SK-N-SH (cell line): ENCODE data around the gene SSTR3.

Source experiments
- CHD2 ChIP-seq: fragments of 150-350 bp; IDR thresholded peaks from 2 replicates; pipeline ENCODE4 v1.6.1; 2018; ENCODE audit warnings: low read length; ENCODE audit not compliant: partially characterized antibody
- CTCF ChIP-seq: fragments of 200-600 bp; sonication (generic); IDR thresholded peaks from 2 replicates; pipeline ENCODE4 v1.6.1; 2017; ENCODE audit warnings: antibody characterized with exemption, mild to moderate bottlenecking, moderate library complexity
- EP300 ChIP-seq, 2 experiments: IDR thresholded peaks; 2 replicates each; pipeline versions ENCODE4 v1.4.0 to v1.6.1; 2012; ENCODE audit warnings: borderline replicate concordance in 1 of 2, low read depth in 1 of 2, low read length in 1 of 2
- EZH2phosphoT487 ChIP-seq: fragments of 200-600 bp; sonication (generic); IDR thresholded peaks from 2 replicates; pipeline ENCODE4 v1.6.1; 2017; ENCODE audit warnings: low read depth, mixed run types, mild to moderate bottlenecking, antibody characterized with exemption, moderate library complexity, borderline replicate concordance
- FOXM1 ChIP-seq: IDR thresholded peaks from 2 replicates; pipeline ENCODE4 v1.4.0; 2012; ENCODE audit warnings: low read depth, mild to moderate bottlenecking
- IRF3 ChIP-seq: fragments of 150-350 bp; IDR thresholded peaks from 2 replicates; pipeline ENCODE4 v1.6.1; 2016; ENCODE audit warnings: mild to moderate bottlenecking, low read depth, low read length
- MAX ChIP-seq: IDR thresholded peaks from 2 replicates; pipeline ENCODE4 v1.4.0; 2012; ENCODE audit warnings: low read depth
- PBX3 ChIP-seq: IDR thresholded peaks from 2 replicates; pipeline ENCODE4; 2012
- POLR2AphosphoS5 ChIP-seq: IDR thresholded peaks from 2 replicates; pipeline ENCODE4 v1.6.1; 2012; ENCODE audit warnings: low read depth, low read length
- SIN3A ChIP-seq: IDR thresholded peaks from 2 replicates; pipeline ENCODE4 v1.6.1; 2012; ENCODE audit warnings: low read depth, mild to moderate bottlenecking, low read length, moderate library complexity, borderline replicate concordance
- TAF1 ChIP-seq: IDR thresholded peaks from 2 replicates; pipeline ENCODE4 v1.6.1; 2012; ENCODE audit warnings: low read depth, mild to moderate bottlenecking, low read length, moderate library complexity, borderline replicate concordance
- TEAD4 ChIP-seq: IDR thresholded peaks from 2 replicates; pipeline ENCODE4 v1.4.0; 2012; ENCODE audit warnings: mild to moderate bottlenecking, borderline replicate concordance; ENCODE audit not compliant: insufficient read depth
- USF1 ChIP-seq: IDR thresholded peaks from 2 replicates; pipeline ENCODE4 v1.4.0; 2012; ENCODE audit warnings: low read depth, borderline replicate concordance
- YY1 ChIP-seq: IDR thresholded peaks from 2 replicates; pipeline ENCODE4 v1.4.0; 2012; ENCODE audit warnings: low read depth, mild to moderate bottlenecking

GRCh38 chr22:37199103-37199759 lies 13.0 kb downstream of the SSTR3 start:
- TF ChIP-seq EP300 (IDR thresholded peaks at IDR 0.05; ENCODE audit: borderline replicate concordance in 1 of 2, low read depth in 1 of 2, low read length in 1 of 2) (no peak), CTCF (peak; percentile 82), YY1 (no peak), PBX3 (no peak), MAX (peak; percentile 92), TEAD4 (no peak), TAF1 (peak; percentile 32; the same call in 1 of the 2 replicates), USF1 (0 out of 2 replicates have a peak, but pooled peaks have one; percentile 15), EZH2phosphoT487 (no peak), SIN3A (no peak), FOXM1 (no peak), IRF3 (no peak), POLR2AphosphoS5 (peak; percentile 96), CHD2 (no peak)
